Activated CD4-positive, alpha-beta T cell treated with anti-CD3 and anti-CD28 coated beads, Interleukin-2, amount 10 ng/mL, durations not matched to agents 24 days and 14 days (primary cell): ENCODE measurements around the gene SLCO6A1. TPM values are rescaled to one million over a fixed set of nuclear protein-coding genes. Genes with fewer than 3 reads are reported as not detected.

ENCODE experiments used
- DNase-seq: peaks from one replicate; pipeline ENCODE4 v3.0.0; 2022
- H3K27ac Mint-ChIP-seq: one replicate; pipeline ENCODE4 v1.8.0; 2022; ENCODE audit warnings: mild to moderate bottlenecking, mixed read lengths
- H3K27me3 Mint-ChIP-seq: one replicate; pipeline ENCODE4 v1.8.0; 2022; ENCODE audit warnings: mixed read lengths
- H3K36me3 Mint-ChIP-seq: one replicate; pipeline ENCODE4 v1.8.0; 2022; ENCODE audit warnings: low read depth, mild to moderate bottlenecking, mixed read lengths
- H3K4me1 Mint-ChIP-seq: one replicate; pipeline ENCODE4 v1.8.0; 2021; ENCODE audit warnings: mixed read lengths
- H3K4me3 Mint-ChIP-seq: one replicate; pipeline ENCODE4 v1.8.0; 2022; ENCODE audit warnings: mild to moderate bottlenecking, moderate library complexity, mixed read lengths
- H3K9me3 Mint-ChIP-seq: one replicate; pipeline ENCODE4 v1.8.0; 2021; ENCODE audit warnings: mixed read lengths
- intact Hi-C: fragments of 100-400 bp; cut with micrococcal nuclease; formaldehyde crosslinking; loops from one replicate; pipeline ENCODE4 v1.15.1; 2023
- total RNA-seq: library from RNA; stranded (reverse); gene quantifications from 2 replicates; pipeline ENCODE4 v1.2.3, GENCODE V29; 2022

The SLCO6A1 gene
- total RNA-seq, 1 donor from 2014 or later = not detected

- intact Hi-C loops = no loop called here
Measured at GRCh38 chr5:102388235-102388634, 110.6 kb downstream of the SLCO6A1 start.

GRCh38 chr5:102385365-102385764, 113.4 kb downstream of the SLCO6A1 start:
- Mint-ChIP-seq H3K27me3 (no peaks in the 10 kb centered on the region), H3K4me1 (no peaks in the 10 kb centered on the region), H3K9me3 (no peaks in the 10 kb centered on the region), H3K36me3 (no peaks in the 10 kb centered on the region), H3K27ac (no peak overlapping the region), H3K4me3 (no peak overlapping the region)
- DNase-seq = no peak
- intact Hi-C loops = no loop called here

More at GRCh38 chr5:102388235-102388634, 110.6 kb downstream of the SLCO6A1 start:
- Mint-ChIP-seq H3K27me3 (no peaks in the 10 kb centered on the region), H3K4me3 (no peak overlapping the region), H3K36me3 (no peaks in the 10 kb centered on the region), H3K9me3 (no peaks in the 10 kb centered on the region), H3K27ac (no peak overlapping the region), H3K4me1 (no peaks in the 10 kb centered on the region)
- DNase-seq = no peak

- Mint-ChIP-seq H3K4me1 (no peaks in the 10 kb centered on the region), H3K27ac (no peak overlapping the region), H3K27me3 (no peaks in the 10 kb centered on the region), H3K36me3 (no peaks in the 10 kb centered on the region), H3K4me3 (no peak overlapping the region), H3K9me3 (no peaks in the 10 kb centered on the region)
- intact Hi-C loops = no loop called here
- no peak for DNase-seq
Measured at GRCh38 chr5:102380174-102380573, 118.6 kb downstream of the SLCO6A1 start.

GRCh38 chr5:102375876-102376275, 122.9 kb downstream of the SLCO6A1 start:
- no peaks in the 10 kb centered on the region for H3K36me3 Mint-ChIP-seq
- H3K9me3 Mint-ChIP-seq = no peaks in the 10 kb centered on the region
- H3K27ac Mint-ChIP-seq = no peak overlapping the region
- H3K27me3 Mint-ChIP-seq = no peaks in the 10 kb centered on the region
- H3K4me3 Mint-ChIP-seq = no peak overlapping the region
- H3K4me1 Mint-ChIP-seq = no peaks in the 10 kb centered on the region
- DNase-seq = no peak
- intact Hi-C loops = no loop called here

GRCh38 chr5:102375272-102375671, 123.5 kb downstream of the SLCO6A1 start:
- H3K9me3 Mint-ChIP-seq = no peaks in the 10 kb centered on the region
- no peaks in the 10 kb centered on the region for H3K36me3 Mint-ChIP-seq
- H3K27me3 Mint-ChIP-seq = no peaks in the 10 kb centered on the region
- no peak for DNase-seq
- H3K27ac Mint-ChIP-seq = no peak overlapping the region
- no peak overlapping the region for H3K4me3 Mint-ChIP-seq
- intact Hi-C loops = no loop called here
- H3K4me1 Mint-ChIP-seq = no peaks in the 10 kb centered on the region

GRCh38 chr5:102368392-102368791, 130.4 kb downstream of the SLCO6A1 start:
- Mint-ChIP-seq H3K27me3 (peaks cover 2% of the 10 kb centered on the region), H3K4me3 (no peak overlapping the region), H3K36me3 (no peaks in the 10 kb centered on the region), H3K4me1 (no peaks in the 10 kb centered on the region), H3K27ac (no peak overlapping the region), H3K9me3 (no peaks in the 10 kb centered on the region)
- intact Hi-C loops = no loop called here
- DNase-seq = no peak

GRCh38 chr5:102341681-102342288, 157.0 kb downstream of the SLCO6A1 start:
- Mint-ChIP-seq H3K4me1 (no peaks in the 10 kb centered on the region), H3K27ac (no peak overlapping the region), H3K9me3 (no peaks in the 10 kb centered on the region), H3K4me3 (no peak overlapping the region), H3K36me3 (no peaks in the 10 kb centered on the region), H3K27me3 (no peaks in the 10 kb centered on the region)
- intact Hi-C loops = no loop called here
- no peak for DNase-seq

- DNase-seq = no peak
- Mint-ChIP-seq H3K4me1 (no peaks in the 10 kb centered on the region), H3K27me3 (no peaks in the 10 kb centered on the region), H3K4me3 (no peak overlapping the region), H3K36me3 (no peaks in the 10 kb centered on the region), H3K9me3 (no peaks in the 10 kb centered on the region), H3K27ac (no peak overlapping the region)
- intact Hi-C loops = no loop called here
Measured at GRCh38 chr5:102324714-102325113, 174.1 kb downstream of the SLCO6A1 start.

Other genes with a start within 250 kb of the SLCO6A1 start
- 0.17 and 0.28 TPM in 2 replicates for gene SLCO4C1, start 202.7 kb downstream of the SLCO6A1 start, total RNA-seq